ENCODE data around the gene C16orf87. TPM values are rescaled to one million over a fixed set of nuclear protein-coding genes. Genes with fewer than 3 reads are reported as not detected.
A peak's percentile ranks its signal among the peaks of the same experiment; 100 is the strongest.
"Not testable (repeated sequence)": the region's sequence is repeated elsewhere in the genome, so short reads cannot be mapped to it uniquely, and the experiment has no call there.

C16orf87 gene
- total RNA-seq = 7.5 and 10.1 TPM in 2 replicates

GRCh38 chr16:46830902-46831647 is at the start of gene C16orf87:
Gene C16orf87, minus strand, starts transcription at chr16:46831180. Its CDS starts 31 bp downstream, at chr16:46831149.
- peak within 1 kb of the TSS; percentile 86 for H3K4me3 ChIP-seq (ENCODE audit: low read depth, low read length)
- H3K27me3 ChIP-seq (ENCODE audit: control insufficient read depth, insufficient read depth, low read length) = no peaks in the 10 kb centered on the region
- DNase-seq (ENCODE audit: low read depth) = peak; percentile 56
- no peak for TF ChIP-seq CTCF (IDR thresholded peaks at IDR 0.05; ENCODE audit: insufficient read depth, low read length, poor library complexity, severe bottlenecking)
- H3K36me3 ChIP-seq (ENCODE audit: control insufficient read depth, insufficient read depth, low read length) = no peaks in the 10 kb centered on the region

GRCh38 chr16:46875243-46875642 is 44.3 kb upstream of the C16orf87 start:
- no peak for DNase-seq (ENCODE audit: low read depth)
- no peak for TF ChIP-seq CTCF (IDR thresholded peaks at IDR 0.05; ENCODE audit: insufficient read depth, low read length, poor library complexity, severe bottlenecking)
- H3K36me3 ChIP-seq (ENCODE audit: control insufficient read depth, insufficient read depth, low read length) = no peaks in the 10 kb centered on the region
- H3K27me3 ChIP-seq (ENCODE audit: control insufficient read depth, insufficient read depth, low read length) = no peaks in the 10 kb centered on the region
- no peak overlapping the region for H3K4me3 ChIP-seq (ENCODE audit: low read depth, low read length)

GRCh38 chr16:46873201-46873600 is 42.2 kb upstream of the C16orf87 start:
- DNase-seq (ENCODE audit: low read depth) = no peak
- Histone ChIP-seq H3K27me3 (ENCODE audit: control insufficient read depth, insufficient read depth, low read length) (no peaks in the 10 kb centered on the region), H3K36me3 (ENCODE audit: control insufficient read depth, insufficient read depth, low read length) (no peaks in the 10 kb centered on the region), H3K4me3 (ENCODE audit: low read depth, low read length) (no peak overlapping the region)
- no peak for TF ChIP-seq CTCF (IDR thresholded peaks at IDR 0.05; ENCODE audit: insufficient read depth, low read length, poor library complexity, severe bottlenecking)

GRCh38 chr16:46871597-46871996 is 40.6 kb upstream of the C16orf87 start:
- no peak for TF ChIP-seq CTCF (IDR thresholded peaks at IDR 0.05; ENCODE audit: insufficient read depth, low read length, poor library complexity, severe bottlenecking)
- H3K4me3 ChIP-seq (ENCODE audit: low read depth, low read length) = no peak overlapping the region
- H3K27me3 ChIP-seq (ENCODE audit: control insufficient read depth, insufficient read depth, low read length) = no peaks in the 10 kb centered on the region
- H3K36me3 ChIP-seq (ENCODE audit: control insufficient read depth, insufficient read depth, low read length) = no peaks in the 10 kb centered on the region
- no peak for DNase-seq (ENCODE audit: low read depth)

- not testable (repeated sequence) for H3K36me3 ChIP-seq (ENCODE audit: control insufficient read depth, insufficient read depth, low read length); H3K27me3 ChIP-seq (ENCODE audit: control insufficient read depth, insufficient read depth, low read length); DNase-seq (ENCODE audit: low read depth); H3K4me3 ChIP-seq (ENCODE audit: low read depth, low read length)
These were observed 37.9 kb upstream of the C16orf87 start for GRCh38 chr16:46868891-46869290.

- not testable (repeated sequence) for H3K27me3 ChIP-seq (ENCODE audit: control insufficient read depth, insufficient read depth, low read length); H3K4me3 ChIP-seq (ENCODE audit: low read depth, low read length); H3K36me3 ChIP-seq (ENCODE audit: control insufficient read depth, insufficient read depth, low read length); DNase-seq (ENCODE audit: low read depth)
These were observed 36.5 kb upstream of the C16orf87 start for GRCh38 chr16:46867486-46867885.

GRCh38 chr16:46866286-46866685 is 35.3 kb upstream of the C16orf87 start:
- no peak for TF ChIP-seq CTCF (IDR thresholded peaks at IDR 0.05; ENCODE audit: insufficient read depth, low read length, poor library complexity, severe bottlenecking)

More at GRCh38 chr16:46866286-46866685, 35.3 kb upstream of the C16orf87 start:
- no peaks in the 10 kb centered on the region for H3K27me3 ChIP-seq (ENCODE audit: control insufficient read depth, insufficient read depth, low read length)
- H3K36me3 ChIP-seq (ENCODE audit: control insufficient read depth, insufficient read depth, low read length) = no peaks in the 10 kb centered on the region
- H3K4me3 ChIP-seq (ENCODE audit: low read depth, low read length) = no peak overlapping the region
- DNase-seq (ENCODE audit: low read depth) = no peak
